Measurements from ENCODE around the gene SARNP. TPM values are rescaled to one million over a fixed set of nuclear protein-coding genes. Genes with fewer than 3 reads are reported as not detected.

SARNP gene
- total and polyA plus RNA-seq, 4 experiments from 2014 or later, result 47.7 to 122 (median 69.8) TPM

DNA sequence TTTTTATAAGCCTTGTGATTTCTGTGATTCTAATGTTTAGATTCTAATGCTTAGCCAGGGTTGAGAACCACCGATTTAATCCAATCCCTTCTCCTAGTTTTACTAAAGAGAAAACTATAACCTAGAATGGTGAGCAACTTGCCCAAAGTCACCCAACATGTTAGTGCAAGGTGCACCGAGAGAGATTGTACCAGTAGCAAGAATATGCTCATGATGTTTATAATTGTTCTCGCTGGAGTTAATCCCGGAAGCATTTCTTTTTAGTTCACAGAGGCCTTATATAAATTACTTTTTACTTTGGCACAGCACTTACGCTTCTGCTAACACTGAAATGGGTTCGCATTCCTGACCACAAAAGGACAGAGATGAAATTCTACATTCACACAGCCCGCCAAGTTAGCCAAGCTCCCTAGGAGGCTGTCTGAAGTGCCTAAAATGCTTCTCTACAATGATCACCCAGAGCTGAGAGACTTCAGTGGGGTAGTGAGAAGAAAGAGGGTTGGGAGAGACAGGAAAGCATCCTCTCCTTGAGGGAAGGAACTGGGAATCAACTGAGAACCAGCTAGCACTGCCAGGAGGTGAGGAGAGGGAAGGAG lies 102.3 kb downstream of the SARNP start:
- H3K27me3 Mint-ChIP-seq, result peaks cover 0 to 1% of the 10 kb centered on the region in 2 donors
- DNase-seq, result no peak
- Histone ChIP-seq H3K4me3 (ENCODE audit: low read length in 2 of 2) (peak overlapping the region; percentile 30 to 99), H3K4me1 (ENCODE audit: insufficient read depth, low read length) (peaks cover 31% of the 10 kb centered on the region), H3K9me3 (ENCODE audit: control insufficient read depth in 1 of 2, low read length in 2 of 2) (no peaks in the 10 kb centered on the region), H3K36me3 (ENCODE audit: insufficient read depth, low read length) (peaks cover 7% of the 10 kb centered on the region), H3K27me3 (ENCODE audit: insufficient read depth, low read length) (no peaks in the 10 kb centered on the region), H3K27ac (ENCODE audit: low read depth, low read length) (peak overlapping the region; percentile 91)
- peaks cover 0 to 4% (median 0%) of the 10 kb centered on the region in 8 donors for H3K9me3 Mint-ChIP-seq
- CTCF ChIA-PET (ENCODE audit: partially characterized antibody), result interaction anchor here (1.1 to 5.1 kb wide), 7 partner anchors 10 to 114 kb away, joined by 3 to 44 read pairs (median 8); partner anchors contain the start of genes CD63 and DNAJC14
- intact Hi-C loops (cut with micrococcal nuclease), result loop anchor here (5.0 kb wide), 1 partner anchor 68 kb away; no protein-coding TSS in a partner anchor
- peak overlapping the region; percentile 90 to 99 (median 94) for H3K4me3 Mint-ChIP-seq
- POLR2A ChIA-PET (ENCODE audit: partially characterized antibody), result interaction anchor here (0.7 to 4.0 kb wide), 18 partner anchors 9 to 413 kb away, joined by 3 to 42 read pairs (median 6); partner anchors contain the start of genes CD63, DGKA, DNAJC14 and GDF11
- H3K36me3 Mint-ChIP-seq, result peaks cover 0 to 24% of the 10 kb centered on the region in 2 donors
- peak overlapping the region; percentile 94 to 99 (median 98) for H3K27ac Mint-ChIP-seq
- H3K4me1 Mint-ChIP-seq, result peaks cover 16 to 43% (median 32%) of the 10 kb centered on the region in 4 donors

DNA sequence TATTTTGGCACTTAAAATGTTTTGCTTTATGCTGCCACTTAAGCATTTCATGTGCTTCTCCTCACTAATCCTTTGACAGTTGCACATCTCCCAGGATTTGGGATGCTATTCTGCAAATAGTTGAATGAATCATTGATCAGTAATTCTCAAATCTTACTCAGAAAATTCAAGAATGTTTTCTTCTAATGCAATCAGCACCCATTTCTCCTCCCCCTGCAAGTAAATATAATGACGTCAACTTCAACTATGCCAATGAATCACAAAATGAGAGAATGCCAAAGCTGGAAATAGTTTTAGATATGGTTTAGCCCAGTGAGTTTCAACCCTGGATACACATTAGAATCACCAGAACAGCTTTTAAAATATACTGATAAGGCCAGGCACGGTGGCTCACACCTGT lies 103.8 kb downstream of the SARNP start:
- Mint-ChIP-seq H3K36me3 (peaks cover 0 to 18% of the 10 kb centered on the region in 2 donors), H3K4me1 (peaks cover 19 to 43% (median 33%) of the 10 kb centered on the region in 4 donors), H3K27me3 (peaks cover 1 to 6% of the 10 kb centered on the region in 2 donors), H3K4me3 (no peak overlapping the region), H3K9me3 (peaks cover 0 to 4% (median 0%) of the 10 kb centered on the region in 8 donors), H3K27ac (peak overlapping the region in 1 of 7 donors; percentile 49)
- POLR2A ChIA-PET (ENCODE audit: partially characterized antibody), result no interaction called here
- no peaks in the 10 kb centered on the region for H3K27me3 ChIP-seq (ENCODE audit: insufficient read depth, low read length)
- no peaks in the 10 kb centered on the region for H3K36me3 ChIP-seq (ENCODE audit: insufficient read depth, low read length)
- H3K4me3 ChIP-seq (ENCODE audit: low read length in 2 of 2), result no peak overlapping the region
- intact Hi-C loops (cut with micrococcal nuclease), result no loop called here
- no peak for DNase-seq
- H3K4me1 ChIP-seq (ENCODE audit: insufficient read depth, low read length), result peaks cover 32% of the 10 kb centered on the region
- no peaks in the 10 kb centered on the region for H3K9me3 ChIP-seq (ENCODE audit: control insufficient read depth in 1 of 2, low read length in 2 of 2)
- CTCF ChIA-PET (ENCODE audit: partially characterized antibody), result interaction anchor here (1.9 kb wide), 1 partner anchor 9 kb away, joined by 4 read pairs; no protein-coding TSS in a partner anchor
- H3K27ac ChIP-seq (ENCODE audit: low read depth, low read length), result no peak overlapping the region

DNA sequence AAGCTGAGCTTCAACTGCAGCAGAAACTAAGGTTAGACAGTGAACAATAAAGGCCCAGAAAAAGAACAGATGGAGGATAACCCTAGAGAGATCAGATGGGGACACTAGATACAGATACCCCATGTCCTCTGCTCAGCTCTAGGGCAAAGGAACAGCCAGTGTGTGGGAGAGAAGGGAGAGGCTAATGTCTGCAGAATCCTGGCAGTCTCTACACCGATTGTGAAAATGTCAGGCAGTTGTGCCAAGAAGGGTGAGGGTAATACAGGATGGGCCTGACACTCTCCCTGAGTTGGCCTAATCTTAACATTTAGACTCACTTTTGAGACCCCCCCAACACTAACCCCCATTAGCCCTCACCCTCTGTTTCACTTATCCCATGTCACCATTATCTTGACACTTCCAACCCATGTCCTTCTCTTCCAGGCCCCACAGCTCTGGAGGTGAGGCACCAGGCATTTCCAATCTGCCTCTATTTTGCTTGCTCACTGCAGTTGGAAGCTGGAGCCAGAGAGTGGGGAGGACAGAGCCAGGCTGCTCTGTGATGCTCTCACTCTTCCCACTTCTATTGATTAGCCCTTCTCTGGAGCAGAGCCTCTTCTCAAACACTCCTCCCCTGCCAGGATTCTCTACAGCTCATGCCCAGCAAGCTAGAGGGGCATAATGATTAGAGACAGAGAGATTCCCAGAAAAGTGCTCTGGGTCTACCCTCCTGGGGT lies 104.7 kb downstream of the SARNP start:
- Mint-ChIP-seq H3K27ac (peak overlapping the region in 1 of 7 donors; percentile 2), H3K4me1 (peaks cover 23 to 43% (median 33%) of the 10 kb centered on the region in 4 donors), H3K9me3 (peaks cover 0 to 4% (median 0%) of the 10 kb centered on the region in 8 donors), H3K27me3 (peaks cover 6 to 10% of the 10 kb centered on the region in 2 donors), H3K36me3 (peaks cover 0 to 18% of the 10 kb centered on the region in 2 donors), H3K4me3 (no peak overlapping the region)
- H3K4me1 ChIP-seq (ENCODE audit: insufficient read depth, low read length), result peaks cover 32% of the 10 kb centered on the region
- no peak for DNase-seq
- H3K36me3 ChIP-seq (ENCODE audit: insufficient read depth, low read length), result no peaks in the 10 kb centered on the region
- no peak overlapping the region for H3K4me3 ChIP-seq (ENCODE audit: low read length in 2 of 2)
- no peaks in the 10 kb centered on the region for H3K27me3 ChIP-seq (ENCODE audit: insufficient read depth, low read length)
- CTCF ChIA-PET (ENCODE audit: partially characterized antibody), result interaction anchor here (1.5 to 1.9 kb wide), 2 partner anchors 10 to 12 kb away, joined by 3 to 4 read pairs; no protein-coding TSS in a partner anchor
- H3K9me3 ChIP-seq (ENCODE audit: control insufficient read depth in 1 of 2, low read length in 2 of 2), result no peaks in the 10 kb centered on the region
- POLR2A ChIA-PET (ENCODE audit: partially characterized antibody), result no interaction called here
- intact Hi-C loops (cut with micrococcal nuclease), result no loop called here
- no peak overlapping the region for H3K27ac ChIP-seq (ENCODE audit: low read depth, low read length)

DNA sequence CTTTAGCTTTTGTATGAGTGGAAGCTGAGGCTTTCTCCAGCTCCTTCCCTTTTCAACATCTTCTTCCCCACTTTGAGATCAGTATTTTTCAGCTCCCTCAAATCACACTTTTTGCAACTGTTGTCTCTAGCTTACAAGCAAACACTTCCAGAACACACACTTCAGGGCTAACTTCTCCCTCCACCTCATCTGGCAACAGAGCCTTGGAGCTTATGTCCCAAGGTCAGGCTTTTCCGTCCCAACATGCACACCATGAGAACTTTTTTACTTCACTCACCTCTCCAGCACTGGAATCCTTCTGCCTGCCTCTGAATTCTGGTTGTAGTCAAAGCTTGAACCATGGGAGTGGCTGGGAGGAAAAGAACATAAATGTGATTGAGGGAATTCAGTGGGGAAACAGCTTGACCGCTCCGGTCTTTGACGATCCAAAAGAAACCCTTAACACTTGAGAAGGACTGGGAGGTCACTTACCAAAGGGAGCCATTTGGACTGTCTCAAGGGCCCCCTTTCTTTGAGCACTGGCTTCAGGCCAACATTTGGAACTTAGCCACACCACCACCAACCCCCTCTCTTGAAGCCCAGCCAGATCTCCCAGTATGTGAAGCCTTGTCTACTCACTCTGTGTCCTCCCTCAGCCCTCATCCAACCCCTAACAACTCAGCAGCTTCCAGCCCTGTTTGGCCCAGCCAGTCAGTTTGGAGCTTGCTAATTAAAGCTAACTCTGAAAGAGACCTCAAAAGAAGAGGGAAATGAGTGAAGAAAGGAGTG lies 105.6 kb downstream of the SARNP start:
- peaks cover 0 to 4% (median 0%) of the 10 kb centered on the region in 8 donors for H3K9me3 Mint-ChIP-seq
- no peak overlapping the region for H3K4me3 Mint-ChIP-seq
- Histone ChIP-seq H3K27me3 (ENCODE audit: insufficient read depth, low read length) (peaks cover 4% of the 10 kb centered on the region), H3K4me1 (ENCODE audit: insufficient read depth, low read length) (peaks cover 28% of the 10 kb centered on the region), H3K36me3 (ENCODE audit: insufficient read depth, low read length) (no peaks in the 10 kb centered on the region), H3K9me3 (ENCODE audit: control insufficient read depth in 1 of 2, low read length in 2 of 2) (no peaks in the 10 kb centered on the region), H3K27ac (ENCODE audit: low read depth, low read length) (no peak overlapping the region), H3K4me3 (ENCODE audit: low read length in 2 of 2) (no peak overlapping the region)
- no peak for DNase-seq
- ChIA-PET POLR2A (ENCODE audit: partially characterized antibody) (interaction anchor here (1.3 kb wide), 1 partner anchor 26 kb away, joined by 3 read pairs; no protein-coding TSS in a partner anchor), CTCF (ENCODE audit: partially characterized antibody) (interaction anchor here (1.5 kb wide), 1 partner anchor 13 kb away, joined by 3 read pairs; no protein-coding TSS in a partner anchor)
- intact Hi-C loops (cut with micrococcal nuclease), result no loop called here
- H3K27me3 Mint-ChIP-seq, result peaks cover 8 to 13% of the 10 kb centered on the region in 2 donors
- H3K4me1 Mint-ChIP-seq, result peaks cover 19 to 39% (median 29%) of the 10 kb centered on the region in 4 donors
- peaks cover 0 to 12% of the 10 kb centered on the region in 2 donors for H3K36me3 Mint-ChIP-seq
- H3K27ac Mint-ChIP-seq, result peak overlapping the region in 1 of 7 donors; percentile 62

DNA sequence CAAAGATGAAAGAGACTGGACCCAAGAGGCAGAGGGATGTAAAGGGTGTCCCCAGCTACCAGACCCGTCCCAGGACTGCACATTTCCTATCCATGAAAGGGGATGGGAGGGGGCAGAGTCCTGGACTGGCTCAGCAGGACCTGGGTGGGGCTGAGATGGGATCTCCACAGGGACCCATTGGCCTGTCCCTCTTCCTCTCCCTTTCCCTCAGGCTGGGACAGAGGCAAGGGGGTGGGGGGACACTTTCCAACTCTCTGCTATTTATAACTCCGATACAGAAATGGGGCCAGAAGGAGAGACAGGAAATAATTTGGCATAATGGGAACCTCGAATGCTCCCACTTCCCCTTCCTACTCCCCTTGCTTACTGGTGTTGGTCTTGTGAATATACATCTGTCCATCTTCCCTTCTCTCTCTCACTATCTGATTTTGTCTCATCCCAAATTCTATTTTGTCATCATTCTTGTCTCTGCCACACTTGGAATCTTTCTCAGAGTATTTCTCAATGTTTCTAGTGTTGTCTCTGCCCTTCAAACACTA lies 108.8 kb downstream of the SARNP start:
- Mint-ChIP-seq H3K27ac (peak overlapping the region in 1 of 7 donors; percentile 43), H3K27me3 (peaks cover 10 to 18% of the 10 kb centered on the region in 2 donors)
- DNase-seq, result no peak

DNA sequence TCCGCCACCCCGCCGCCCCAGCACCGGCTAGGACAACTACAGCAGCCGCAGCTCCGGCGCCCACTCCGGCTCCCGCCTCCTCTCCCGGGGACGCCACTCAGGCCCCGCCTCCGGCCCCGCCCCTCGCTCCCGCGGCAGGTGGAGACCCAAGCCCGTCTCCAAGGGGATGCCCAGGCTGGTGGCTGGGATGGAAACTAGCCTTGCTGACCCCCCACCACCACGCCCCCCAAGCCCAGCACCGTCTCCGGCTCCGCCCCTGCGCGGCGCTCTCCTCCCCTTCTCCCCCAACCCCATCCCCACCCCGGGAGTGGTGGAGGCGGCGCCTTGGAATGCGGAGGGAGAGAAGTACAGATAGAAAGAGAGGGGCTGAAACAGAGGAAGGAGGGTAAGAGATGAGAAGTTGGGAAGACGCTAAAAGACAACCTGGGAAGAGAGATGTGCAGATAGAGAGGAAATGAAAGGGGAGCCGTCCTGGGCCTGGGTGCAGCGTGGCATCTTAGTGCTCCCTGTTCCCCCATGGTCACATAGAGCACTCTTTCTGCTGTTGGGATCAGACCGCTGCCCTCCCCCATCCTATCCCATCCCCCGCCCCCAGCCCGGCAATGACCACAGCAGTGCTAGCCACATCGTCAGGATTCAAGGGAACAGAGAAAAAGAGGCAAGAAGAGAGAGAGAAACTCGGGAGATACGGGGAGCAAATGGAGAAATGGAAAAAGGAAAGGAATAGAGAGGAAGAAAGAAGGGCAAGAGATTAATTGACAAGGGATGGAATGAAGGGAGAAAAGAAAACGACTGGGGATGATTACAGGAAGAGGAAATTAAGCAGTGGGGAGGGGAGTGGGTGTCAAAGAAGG lies 109.5 kb downstream of the SARNP start, which contains the start of gene ITGA7:
Gene ITGA7 (minus strand): TSS at position 64 of the 854 bp plus-strand sequence. CDS start 222 bp downstream, outside the sequence.
- Histone ChIP-seq H3K27me3 (ENCODE audit: insufficient read depth, low read length) (peaks cover 5% of the 10 kb centered on the region), H3K4me3 (ENCODE audit: low read length in 2 of 2) (peak within 1 kb of the TSS in 1 of 2 donors; percentile 31), H3K9me3 (ENCODE audit: control insufficient read depth in 1 of 2, low read length in 2 of 2) (no peaks in the 10 kb centered on the region), H3K4me1 (ENCODE audit: insufficient read depth, low read length) (peaks cover 14% of the 10 kb centered on the region), H3K27ac (ENCODE audit: low read depth, low read length) (no peak within 1 kb of the TSS), H3K36me3 (ENCODE audit: insufficient read depth, low read length) (no peaks in the 10 kb centered on the region)
- H3K4me1 Mint-ChIP-seq, result peaks cover 13 to 22% (median 18%) of the 10 kb centered on the region in 4 donors
- peaks cover 10 to 18% of the 10 kb centered on the region in 2 donors for H3K27me3 Mint-ChIP-seq
- peak within 1 kb of the TSS in 4 of 7 donors; percentile 9 to 42 (median 20) for H3K27ac Mint-ChIP-seq
- H3K4me3 Mint-ChIP-seq, result peak within 1 kb of the TSS; percentile 71 to 91 (median 84)
- intact Hi-C loops (cut with micrococcal nuclease), result no loop called here
- ChIA-PET CTCF (ENCODE audit: partially characterized antibody) (interaction anchor here (0.6 kb wide), 1 partner anchor 53 kb away, joined by 3 read pairs; no protein-coding TSS in a partner anchor), POLR2A (ENCODE audit: partially characterized antibody) (interaction anchor here (2.6 kb wide), 1 partner anchor 8 kb away, joined by 14 read pairs; the partner anchor contains the start of gene BLOC1S1)
- H3K9me3 Mint-ChIP-seq, result no peaks in the 10 kb centered on the region
- no peaks in the 10 kb centered on the region for H3K36me3 Mint-ChIP-seq
- DNase-seq, result peak; percentile 24 to 67 (median 31)

More for the DNA sequence above, 108.8 kb downstream of the SARNP start:
- Histone ChIP-seq H3K9me3 (ENCODE audit: control insufficient read depth in 1 of 2, low read length in 2 of 2) (no peaks in the 10 kb centered on the region), H3K36me3 (ENCODE audit: insufficient read depth, low read length) (no peaks in the 10 kb centered on the region), H3K4me3 (ENCODE audit: low read length in 2 of 2) (no peak overlapping the region), H3K27me3 (ENCODE audit: insufficient read depth, low read length) (peaks cover 5% of the 10 kb centered on the region), H3K27ac (ENCODE audit: low read depth, low read length) (no peak overlapping the region), H3K4me1 (ENCODE audit: insufficient read depth, low read length) (peaks cover 14% of the 10 kb centered on the region)
- Mint-ChIP-seq H3K4me1 (peaks cover 13 to 22% (median 18%) of the 10 kb centered on the region in 4 donors), H3K4me3 (peak overlapping the region; percentile 71 to 91 (median 84)), H3K9me3 (no peaks in the 10 kb centered on the region), H3K36me3 (no peaks in the 10 kb centered on the region)
- intact Hi-C loops (cut with micrococcal nuclease), result no loop called here
- CTCF ChIA-PET (ENCODE audit: partially characterized antibody), result interaction anchor here (0.6 kb wide), 1 partner anchor 53 kb away, joined by 3 read pairs; no protein-coding TSS in a partner anchor
- POLR2A ChIA-PET (ENCODE audit: partially characterized antibody), result no interaction called here

Data from CD4-positive, alpha-beta memory T cell (primary cell).